ENCODE results near the gene TOE1. TPM values are rescaled to one million over a fixed set of nuclear protein-coding genes. Genes with fewer than 3 reads are reported as not detected.

Gene TOE1
- polyA plus RNA-seq, 2 donors = 4.4 to 8.0 TPM

DNA sequence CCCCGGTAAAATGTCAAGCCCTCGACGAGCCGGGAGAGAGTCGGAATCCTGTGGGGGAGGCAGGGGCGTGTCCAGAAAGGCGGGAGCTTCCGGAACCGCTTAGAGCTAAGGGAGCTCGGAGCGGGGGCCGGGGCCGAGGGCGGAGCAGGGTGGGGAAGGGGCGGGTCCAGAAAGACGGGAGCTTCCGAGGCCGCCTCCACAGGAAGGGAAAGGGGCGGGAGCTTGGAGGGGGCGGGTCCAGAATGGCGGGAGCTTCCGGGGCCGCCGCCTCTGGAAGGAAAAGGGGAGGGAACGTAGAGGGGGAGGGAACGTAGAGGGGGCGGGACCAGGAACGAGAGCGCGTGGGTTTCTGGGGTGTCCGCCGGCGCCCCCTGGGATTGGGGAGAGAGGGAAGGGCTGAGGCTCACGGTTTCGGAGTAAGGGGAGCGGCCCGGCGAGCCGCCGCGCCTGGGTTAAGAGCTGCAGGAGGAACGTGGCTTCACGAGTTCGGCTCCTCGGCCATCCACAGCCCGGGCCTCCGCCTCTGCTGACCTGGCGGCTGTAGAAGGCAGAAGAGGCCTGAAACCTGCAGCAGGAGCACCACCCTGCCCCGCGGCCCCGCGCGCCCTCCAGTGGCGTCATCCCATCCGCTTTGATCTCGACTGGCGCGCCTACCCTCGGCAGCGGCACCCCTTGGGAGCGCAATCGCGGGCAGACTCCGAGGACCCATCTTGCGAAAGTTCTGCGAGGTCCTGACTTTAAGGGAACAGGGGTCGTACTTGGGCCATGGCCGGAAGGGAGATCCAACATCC, 36.3 kb upstream of the TOE1 start:
- H3K4me3 ChIP-seq (ENCODE audit: low read depth in 1 of 2, low read length in 2 of 2) = peak overlapping the region; percentile 57 to 69
- 0 to 1% methylated on average over 60 to 68 of the region's 68 CpGs for WGBS, 2 donors
- peak overlapping the region; percentile 91 to 93 for H3K27ac ChIP-seq (ENCODE audit: low read depth in 2 of 2, low read length in 1 of 2)
- no peaks in the 10 kb centered on the region for H3K9me3 ChIP-seq (ENCODE audit: control insufficient read depth in 2 of 2, insufficient read depth in 1 of 2, low read depth in 1 of 2, low read length in 1 of 2)
- H3K36me3 ChIP-seq (ENCODE audit: control insufficient read depth in 2 of 2, insufficient read depth in 2 of 2, low read length in 1 of 2) = no peaks in the 10 kb centered on the region
- H3K4me1 ChIP-seq (ENCODE audit: control insufficient read depth in 2 of 2, insufficient read depth in 2 of 2, low read length in 1 of 2) = peaks cover 2 to 4% of the 10 kb centered on the region in 2 donors
- no peaks in the 10 kb centered on the region for H3K27me3 ChIP-seq (ENCODE audit: control insufficient read depth in 1 of 2, insufficient read depth in 2 of 2, low read length in 2 of 2)

DNA sequence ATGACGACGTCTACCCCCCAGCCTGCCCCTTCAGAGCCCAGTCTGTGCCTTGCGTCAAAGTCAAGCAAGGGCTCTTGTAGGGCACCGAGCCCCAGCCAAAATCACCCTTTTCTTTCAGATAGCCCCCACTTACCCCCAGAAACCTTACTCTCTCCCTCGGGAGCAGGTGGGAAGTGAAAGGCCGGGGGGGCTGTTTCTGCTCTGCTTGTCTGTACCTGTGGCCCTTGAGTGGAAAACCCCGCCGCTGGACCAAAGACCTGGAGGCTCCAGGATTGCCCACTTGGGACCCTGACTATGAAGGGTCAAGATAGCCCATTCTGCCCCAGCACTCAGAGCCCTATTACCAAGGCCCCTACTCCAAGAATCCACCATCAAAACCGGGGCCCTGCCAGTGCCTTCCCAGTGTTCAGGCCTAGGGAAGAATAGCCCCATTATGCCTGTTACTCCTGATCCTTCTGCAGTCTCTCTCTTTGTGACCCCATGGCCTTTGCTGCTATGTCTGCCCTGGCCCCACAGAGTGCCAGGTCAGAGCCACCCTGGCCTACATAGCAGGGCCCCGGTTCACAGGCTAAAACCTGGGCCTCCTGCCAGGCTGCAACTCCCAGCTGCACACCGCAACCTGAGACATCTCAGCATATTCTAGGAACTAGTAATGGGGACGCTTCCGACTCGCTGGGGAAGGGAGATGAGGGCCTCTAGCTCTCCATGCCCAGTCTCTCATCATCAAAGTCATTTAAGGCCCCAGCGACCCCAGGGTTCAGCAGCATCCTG, 35.5 kb upstream of the TOE1 start:
- Histone ChIP-seq H3K9me3 (ENCODE audit: control insufficient read depth in 2 of 2, insufficient read depth in 1 of 2, low read depth in 1 of 2, low read length in 1 of 2) (no peaks in the 10 kb centered on the region), H3K4me3 (ENCODE audit: low read depth in 1 of 2, low read length in 2 of 2) (peak overlapping the region; percentile 57 to 69), H3K27me3 (ENCODE audit: control insufficient read depth in 1 of 2, insufficient read depth in 2 of 2, low read length in 2 of 2) (no peaks in the 10 kb centered on the region), H3K36me3 (ENCODE audit: control insufficient read depth in 2 of 2, insufficient read depth in 2 of 2, low read length in 1 of 2) (no peaks in the 10 kb centered on the region), H3K27ac (ENCODE audit: low read depth in 2 of 2, low read length in 1 of 2) (peak overlapping the region; percentile 91 to 93), H3K4me1 (ENCODE audit: control insufficient read depth in 2 of 2, insufficient read depth in 2 of 2, low read length in 1 of 2) (peaks cover 2 to 4% of the 10 kb centered on the region in 2 donors)
- 34 to 36% methylated on average over 15 of the region's 15 CpGs for WGBS, 2 donors

DNA sequence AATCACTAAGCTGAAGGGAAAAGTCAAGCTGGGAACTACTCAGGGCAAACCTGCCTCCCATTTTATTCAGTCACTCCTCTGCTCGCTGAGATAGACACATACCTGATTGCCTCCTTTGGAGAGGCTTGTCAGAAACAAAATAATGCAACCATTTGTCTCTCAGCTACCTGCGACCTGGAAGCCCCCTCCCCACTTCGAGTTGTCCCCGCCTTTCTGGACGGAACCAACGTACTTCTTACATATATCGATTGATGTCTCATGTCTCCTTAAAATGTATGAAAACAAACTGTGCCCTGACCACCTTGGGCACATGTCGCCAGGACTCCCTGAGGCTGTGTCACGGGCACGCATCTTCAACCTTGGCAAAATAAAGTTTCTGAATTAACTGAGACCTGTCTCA, 34.7 kb upstream of the TOE1 start:
- no peaks in the 10 kb centered on the region for H3K27me3 ChIP-seq (ENCODE audit: control insufficient read depth in 1 of 2, insufficient read depth in 2 of 2, low read length in 2 of 2)
- H3K4me3 ChIP-seq (ENCODE audit: low read depth in 1 of 2, low read length in 2 of 2) = no peak overlapping the region
- H3K9me3 ChIP-seq (ENCODE audit: control insufficient read depth in 2 of 2, insufficient read depth in 1 of 2, low read depth in 1 of 2, low read length in 1 of 2) = no peaks in the 10 kb centered on the region
- no peak overlapping the region for H3K27ac ChIP-seq (ENCODE audit: low read depth in 2 of 2, low read length in 1 of 2)
- WGBS, 2 donors = 88 to 89% methylated on average over 10 of the region's 10 CpGs
- no peaks in the 10 kb centered on the region for H3K36me3 ChIP-seq (ENCODE audit: control insufficient read depth in 2 of 2, insufficient read depth in 2 of 2, low read length in 1 of 2)
- H3K4me1 ChIP-seq (ENCODE audit: control insufficient read depth in 2 of 2, insufficient read depth in 2 of 2, low read length in 1 of 2) = peaks cover 2 to 4% of the 10 kb centered on the region in 2 donors

DNA sequence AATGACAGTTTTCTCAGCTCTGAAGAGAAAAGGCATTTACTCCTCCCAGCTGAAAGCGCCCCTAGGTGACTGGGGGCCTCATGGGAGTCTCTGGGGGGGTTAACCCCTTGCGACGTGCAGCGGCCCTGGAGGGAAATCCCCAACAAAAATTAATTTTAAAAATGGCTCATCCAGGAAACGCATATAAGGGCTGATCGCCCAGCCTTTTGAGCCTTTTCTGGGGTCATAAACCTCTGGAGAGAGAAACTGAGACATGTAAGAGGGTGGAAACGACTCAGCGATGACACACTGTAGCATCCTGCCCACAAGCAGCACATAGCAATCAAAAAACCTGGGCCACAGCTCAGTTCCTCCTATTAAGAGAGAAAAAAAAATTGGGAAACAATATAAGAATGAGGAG, 33.7 kb upstream of the TOE1 start:
- peaks cover 2 to 4% of the 10 kb centered on the region in 2 donors for H3K4me1 ChIP-seq (ENCODE audit: control insufficient read depth in 2 of 2, insufficient read depth in 2 of 2, low read length in 1 of 2)
- H3K27me3 ChIP-seq (ENCODE audit: control insufficient read depth in 1 of 2, insufficient read depth in 2 of 2, low read length in 2 of 2) = no peaks in the 10 kb centered on the region
- H3K36me3 ChIP-seq (ENCODE audit: control insufficient read depth in 2 of 2, insufficient read depth in 2 of 2, low read length in 1 of 2) = no peaks in the 10 kb centered on the region
- H3K4me3 ChIP-seq (ENCODE audit: low read depth in 1 of 2, low read length in 2 of 2) = no peak overlapping the region
- WGBS, 2 donors = 54 to 62% methylated on average over 8 of the region's 8 CpGs
- H3K27ac ChIP-seq (ENCODE audit: low read depth in 2 of 2, low read length in 1 of 2) = no peak overlapping the region
- no peaks in the 10 kb centered on the region for H3K9me3 ChIP-seq (ENCODE audit: control insufficient read depth in 2 of 2, insufficient read depth in 1 of 2, low read depth in 1 of 2, low read length in 1 of 2)

DNA sequence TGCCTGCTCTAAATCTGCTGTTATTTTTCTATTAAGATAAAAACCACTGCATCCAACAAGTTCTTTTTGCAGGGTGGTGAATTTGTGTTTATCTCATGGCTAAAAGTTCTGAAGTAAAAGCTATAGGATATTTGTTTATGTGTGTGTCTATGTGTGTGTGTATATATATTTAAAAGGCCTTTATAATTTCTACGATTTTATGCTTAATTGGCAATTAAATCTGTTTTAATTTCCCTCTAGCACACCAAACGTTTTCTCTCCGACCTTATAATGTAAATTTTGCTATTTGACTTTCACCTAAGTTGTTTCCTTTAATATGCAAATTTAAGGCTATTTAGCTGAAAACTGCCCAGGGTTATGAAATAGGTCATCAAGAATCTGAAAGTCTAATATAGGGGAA, 33.1 kb upstream of the TOE1 start:
- 75 to 77% methylated on average over 3 of the region's 3 CpGs for WGBS, 2 donors
- Histone ChIP-seq H3K9me3 (ENCODE audit: control insufficient read depth in 2 of 2, insufficient read depth in 1 of 2, low read depth in 1 of 2, low read length in 1 of 2) (no peaks in the 10 kb centered on the region), H3K36me3 (ENCODE audit: control insufficient read depth in 2 of 2, insufficient read depth in 2 of 2, low read length in 1 of 2) (no peaks in the 10 kb centered on the region), H3K27me3 (ENCODE audit: control insufficient read depth in 1 of 2, insufficient read depth in 2 of 2, low read length in 2 of 2) (no peaks in the 10 kb centered on the region), H3K4me1 (ENCODE audit: control insufficient read depth in 2 of 2, insufficient read depth in 2 of 2, low read length in 1 of 2) (peaks cover 2 to 4% of the 10 kb centered on the region in 2 donors), H3K4me3 (ENCODE audit: low read depth in 1 of 2, low read length in 2 of 2) (no peak overlapping the region), H3K27ac (ENCODE audit: low read depth in 2 of 2, low read length in 1 of 2) (no peak overlapping the region)

DNA sequence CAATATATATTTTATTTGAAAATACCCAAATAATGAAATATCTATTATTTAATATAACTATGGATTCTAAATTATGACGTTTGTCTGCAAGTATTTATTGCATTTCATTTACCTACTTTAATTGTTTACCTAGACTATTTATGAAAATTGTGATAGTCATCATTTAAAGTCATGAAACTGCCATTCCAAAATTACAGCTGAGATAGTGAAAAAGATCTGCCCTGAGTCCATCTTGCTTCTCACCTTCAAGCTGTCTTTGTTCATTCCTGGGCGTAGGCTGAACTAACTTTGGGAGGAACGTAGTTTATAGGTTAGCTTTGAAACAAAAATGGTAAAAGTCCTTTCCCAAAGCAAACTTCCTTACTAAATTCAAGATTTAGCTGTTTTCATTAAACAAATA, 25.7 kb upstream of the TOE1 start:
- WGBS, 2 donors = 70 to 75% methylated on average over 3 of the region's 3 CpGs
- no peaks in the 10 kb centered on the region for H3K36me3 ChIP-seq (ENCODE audit: control insufficient read depth in 2 of 2, insufficient read depth in 2 of 2, low read length in 1 of 2)
- H3K27me3 ChIP-seq (ENCODE audit: control insufficient read depth in 1 of 2, insufficient read depth in 2 of 2, low read length in 2 of 2) = no peaks in the 10 kb centered on the region
- H3K4me3 ChIP-seq (ENCODE audit: low read depth in 1 of 2, low read length in 2 of 2) = no peak overlapping the region
- no peaks in the 10 kb centered on the region for H3K9me3 ChIP-seq (ENCODE audit: control insufficient read depth in 2 of 2, insufficient read depth in 1 of 2, low read depth in 1 of 2, low read length in 1 of 2)
- H3K4me1 ChIP-seq (ENCODE audit: control insufficient read depth in 2 of 2, insufficient read depth in 2 of 2, low read length in 1 of 2) = no peaks in the 10 kb centered on the region
- no peak overlapping the region for H3K27ac ChIP-seq (ENCODE audit: low read depth in 2 of 2, low read length in 1 of 2)

DNA sequence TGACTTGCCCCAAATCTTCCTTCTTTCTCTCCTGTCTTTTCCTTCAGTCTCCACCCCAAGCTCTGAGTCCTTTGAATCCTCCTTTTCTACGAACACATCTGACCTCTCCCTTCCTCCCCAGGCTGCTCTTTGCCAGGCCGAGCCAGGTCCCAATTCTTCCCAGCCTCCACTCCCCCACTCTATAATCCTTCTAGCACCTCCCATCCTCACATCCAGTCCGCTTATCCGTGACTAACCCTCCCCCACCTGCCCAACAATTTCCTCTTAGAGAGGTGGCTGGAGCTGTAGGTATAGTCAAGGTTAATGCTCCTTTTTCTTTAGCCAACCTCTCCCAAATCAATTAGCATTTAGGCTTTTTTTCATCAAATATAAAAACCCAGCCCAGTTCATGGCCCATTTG, 22.8 kb upstream of the TOE1 start:
- Histone ChIP-seq H3K27ac (ENCODE audit: low read depth in 2 of 2, low read length in 1 of 2) (no peak overlapping the region), H3K4me1 (ENCODE audit: control insufficient read depth in 2 of 2, insufficient read depth in 2 of 2, low read length in 1 of 2) (no peaks in the 10 kb centered on the region), H3K36me3 (ENCODE audit: control insufficient read depth in 2 of 2, insufficient read depth in 2 of 2, low read length in 1 of 2) (no peaks in the 10 kb centered on the region), H3K27me3 (ENCODE audit: control insufficient read depth in 1 of 2, insufficient read depth in 2 of 2, low read length in 2 of 2) (no peaks in the 10 kb centered on the region), H3K9me3 (ENCODE audit: control insufficient read depth in 2 of 2, insufficient read depth in 1 of 2, low read depth in 1 of 2, low read length in 1 of 2) (no peaks in the 10 kb centered on the region), H3K4me3 (ENCODE audit: low read depth in 1 of 2, low read length in 2 of 2) (no peak overlapping the region)
- WGBS, 2 donors = 63 to 67% methylated on average over 4 of the region's 4 CpGs

DNA sequence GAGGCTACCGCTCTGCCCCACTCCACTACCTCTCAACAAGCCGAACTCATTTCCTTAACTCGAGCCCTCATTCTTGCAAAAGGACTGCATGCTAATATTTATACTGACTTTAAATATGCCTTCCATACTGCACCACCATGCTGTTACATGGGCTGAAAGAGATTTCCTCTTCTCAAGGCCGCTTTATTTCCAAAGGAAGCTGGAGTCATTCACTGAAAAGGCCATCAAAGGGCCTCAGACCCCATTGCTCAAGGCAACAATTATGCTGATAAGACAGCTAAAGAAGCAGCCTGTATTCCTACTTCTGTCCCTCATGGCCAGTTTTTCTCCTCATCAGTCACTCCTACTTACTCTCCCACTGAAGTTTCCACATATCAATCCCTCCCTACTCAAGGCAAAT, 20.2 kb upstream of the TOE1 start:
- no peaks in the 10 kb centered on the region for H3K27me3 ChIP-seq (ENCODE audit: control insufficient read depth in 1 of 2, insufficient read depth in 2 of 2, low read length in 2 of 2)
- 85 to 91% methylated on average over 4 of the region's 4 CpGs for WGBS, 2 donors

DNA sequence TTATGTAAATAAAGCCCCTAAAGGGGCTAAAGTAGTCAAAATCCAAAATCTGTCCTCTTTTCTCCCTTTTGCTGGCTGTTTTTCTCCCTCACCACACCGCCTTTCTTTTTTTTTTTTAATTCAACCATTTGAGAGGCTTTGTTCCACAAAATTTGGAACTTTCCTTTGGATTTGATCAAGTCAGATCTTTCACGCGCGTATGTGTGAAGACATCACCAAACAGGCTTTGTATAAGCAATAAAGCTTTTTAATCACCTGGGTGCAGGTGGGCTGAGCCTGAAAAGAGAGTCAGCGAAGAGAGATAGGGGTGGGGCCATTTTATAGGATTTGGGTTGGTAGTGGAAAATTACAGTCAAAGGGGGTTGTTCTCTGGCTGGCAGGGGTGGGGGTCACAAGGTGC, 18.5 kb upstream of the TOE1 start:
- Histone ChIP-seq H3K4me1 (ENCODE audit: control insufficient read depth in 2 of 2, insufficient read depth in 2 of 2, low read length in 1 of 2) (peaks cover 0 to under 1% of the 10 kb centered on the region in 2 donors), H3K27me3 (ENCODE audit: control insufficient read depth in 1 of 2, insufficient read depth in 2 of 2, low read length in 2 of 2) (no peaks in the 10 kb centered on the region), H3K27ac (ENCODE audit: low read depth in 2 of 2, low read length in 1 of 2) (no peak overlapping the region), H3K4me3 (ENCODE audit: low read depth in 1 of 2, low read length in 2 of 2) (no peak overlapping the region), H3K9me3 (ENCODE audit: control insufficient read depth in 2 of 2, insufficient read depth in 1 of 2, low read depth in 1 of 2, low read length in 1 of 2) (no peaks in the 10 kb centered on the region), H3K36me3 (ENCODE audit: control insufficient read depth in 2 of 2, insufficient read depth in 2 of 2, low read length in 1 of 2) (no peaks in the 10 kb centered on the region)
- WGBS, 2 donors = 89 to 92% methylated on average over 5 of the region's 5 CpGs

More for the DNA sequence above, 20.2 kb upstream of the TOE1 start:
- no peak overlapping the region for H3K27ac ChIP-seq (ENCODE audit: low read depth in 2 of 2, low read length in 1 of 2)
- no peaks in the 10 kb centered on the region for H3K36me3 ChIP-seq (ENCODE audit: control insufficient read depth in 2 of 2, insufficient read depth in 2 of 2, low read length in 1 of 2)
- H3K4me1 ChIP-seq (ENCODE audit: control insufficient read depth in 2 of 2, insufficient read depth in 2 of 2, low read length in 1 of 2) = no peaks in the 10 kb centered on the region
- H3K4me3 ChIP-seq (ENCODE audit: low read depth in 1 of 2, low read length in 2 of 2) = no peak overlapping the region
- H3K9me3 ChIP-seq (ENCODE audit: control insufficient read depth in 2 of 2, insufficient read depth in 1 of 2, low read depth in 1 of 2, low read length in 1 of 2) = no peaks in the 10 kb centered on the region
